HUES6 (cell line): ENCODE results near the gene ARHGEF4.

Experiments used
- H3K27ac ChIP-seq: 2 replicates; pipeline ENCODE4 v1.7.0; 2013; ENCODE audit warnings: low read depth, mild to moderate bottlenecking, low read length, inconsistent platforms
- H3K27me3 ChIP-seq: 2 replicates; pipeline ENCODE4 v1.6.1; 2013; ENCODE audit warnings: low read length; ENCODE audit not compliant: control insufficient read depth, insufficient read depth
- H3K36me3 ChIP-seq: 2 replicates; pipeline ENCODE4 v1.6.1; 2013; ENCODE audit warnings: low read length; ENCODE audit not compliant: control insufficient read depth, insufficient read depth
- H3K4me1 ChIP-seq: 2 replicates; pipeline ENCODE4 v1.6.1; 2013; ENCODE audit warnings: low read length; ENCODE audit not compliant: control insufficient read depth, insufficient read depth
- H3K4me3 ChIP-seq: 2 replicates; pipeline ENCODE4 v1.5.1; 2013; ENCODE audit warnings: low read depth, low read length
- H3K9ac ChIP-seq: one replicate; pipeline ENCODE4 v1.6.1; 2013; ENCODE audit warnings: mild to moderate bottlenecking, low read length
- H3K9me3 ChIP-seq: 2 replicates; pipeline ENCODE4 v1.6.1; 2013; ENCODE audit warnings: low read depth, low read length; ENCODE audit not compliant: control insufficient read depth, insufficient read depth

Gene ARHGEF4

GRCh38 chr2:130878316-130878715, 41.6 kb downstream of the ARHGEF4 start:
- Histone ChIP-seq H3K4me1 (no peaks in the 10 kb centered on the region), H3K27me3 (no peaks in the 10 kb centered on the region), H3K9me3 (0 out of 2 replicates have a peak, but pooled peaks cover 3% of the 10 kb centered on the region), H3K36me3 (no peaks in the 10 kb centered on the region), H3K9ac (no peak overlapping the region), H3K4me3 (no peak overlapping the region), H3K27ac (no peak overlapping the region)

- Histone ChIP-seq H3K36me3 (no peaks in the 10 kb centered on the region), H3K9ac (no peak overlapping the region), H3K4me1 (no peaks in the 10 kb centered on the region), H3K9me3 (0 out of 2 replicates have a peak, but pooled peaks cover 3% of the 10 kb centered on the region), H3K27me3 (no peaks in the 10 kb centered on the region), H3K27ac (no peak overlapping the region), H3K4me3 (no peak overlapping the region)
Measured at GRCh38 chr2:130878933-130879332, 42.2 kb downstream of the ARHGEF4 start.

GRCh38 chr2:130882111-130882690, 45.5 kb downstream of the ARHGEF4 start:
- Histone ChIP-seq H3K27ac (no peak overlapping the region), H3K36me3 (no peaks in the 10 kb centered on the region), H3K9me3 (no peaks in the 10 kb centered on the region), H3K4me1 (no peaks in the 10 kb centered on the region), H3K4me3 (no peak overlapping the region), H3K27me3 (no peaks in the 10 kb centered on the region), H3K9ac (no peak overlapping the region)

GRCh38 chr2:130882991-130883390, 46.3 kb downstream of the ARHGEF4 start:
- no peak overlapping the region for H3K4me3 ChIP-seq
- H3K36me3 ChIP-seq: no peaks in the 10 kb centered on the region
- no peaks in the 10 kb centered on the region for H3K27me3 ChIP-seq

GRCh38 chr2:130883496-130883895, 46.8 kb downstream of the ARHGEF4 start:
- Histone ChIP-seq H3K4me3 (no peak overlapping the region), H3K4me1 (no peaks in the 10 kb centered on the region), H3K9ac (no peak overlapping the region), H3K27me3 (no peaks in the 10 kb centered on the region), H3K9me3 (no peaks in the 10 kb centered on the region), H3K27ac (no peak overlapping the region), H3K36me3 (no peaks in the 10 kb centered on the region)

More at GRCh38 chr2:130882991-130883390, 46.3 kb downstream of the ARHGEF4 start:
- Histone ChIP-seq H3K4me1 (no peaks in the 10 kb centered on the region), H3K27ac (no peak overlapping the region), H3K9ac (no peak overlapping the region), H3K9me3 (no peaks in the 10 kb centered on the region)

- H3K9me3 ChIP-seq: no peaks in the 10 kb centered on the region
- no peaks in the 10 kb centered on the region for H3K36me3 ChIP-seq
- H3K4me1 ChIP-seq: no peaks in the 10 kb centered on the region
- H3K4me3 ChIP-seq: no peak overlapping the region
- H3K27ac ChIP-seq: no peak overlapping the region
- H3K27me3 ChIP-seq: no peaks in the 10 kb centered on the region
- no peak overlapping the region for H3K9ac ChIP-seq
Measured at GRCh38 chr2:130884013-130884412, 47.3 kb downstream of the ARHGEF4 start.

GRCh38 chr2:130884503-130884902, 47.8 kb downstream of the ARHGEF4 start:
- no peak overlapping the region for H3K4me3 ChIP-seq
- H3K4me1 ChIP-seq: no peaks in the 10 kb centered on the region
- no peak overlapping the region for H3K9ac ChIP-seq

GRCh38 chr2:130887643-130888042, 50.9 kb downstream of the ARHGEF4 start:
- no peak overlapping the region for H3K27ac ChIP-seq
- H3K9ac ChIP-seq: no peak overlapping the region
- no peaks in the 10 kb centered on the region for H3K36me3 ChIP-seq
- no peaks in the 10 kb centered on the region for H3K4me1 ChIP-seq
- H3K9me3 ChIP-seq: no peaks in the 10 kb centered on the region
- H3K27me3 ChIP-seq: no peaks in the 10 kb centered on the region
- H3K4me3 ChIP-seq: no peak overlapping the region

More at GRCh38 chr2:130884503-130884902, 47.8 kb downstream of the ARHGEF4 start:
- no peaks in the 10 kb centered on the region for H3K36me3 ChIP-seq
- H3K9me3 ChIP-seq: no peaks in the 10 kb centered on the region
- H3K27ac ChIP-seq: no peak overlapping the region
- no peaks in the 10 kb centered on the region for H3K27me3 ChIP-seq

GRCh38 chr2:130890941-130891669, 54.4 kb downstream of the ARHGEF4 start:
- Histone ChIP-seq H3K4me3 (no peak overlapping the region), H3K9me3 (0 out of 2 replicates have a peak, but pooled peaks cover 4% of the 10 kb centered on the region), H3K9ac (no peak overlapping the region), H3K27me3 (no peaks in the 10 kb centered on the region), H3K36me3 (no peaks in the 10 kb centered on the region), H3K27ac (no peak overlapping the region), H3K4me1 (no peaks in the 10 kb centered on the region)

GRCh38 chr2:130891966-130892365, 55.3 kb downstream of the ARHGEF4 start:
- peaks cover 8% of the 10 kb centered on the region for H3K4me1 ChIP-seq
- no peak overlapping the region for H3K27ac ChIP-seq
- no peak overlapping the region for H3K9ac ChIP-seq
- 0 out of 2 replicates have a peak, but pooled peaks cover 4% of the 10 kb centered on the region for H3K9me3 ChIP-seq
- H3K36me3 ChIP-seq: no peaks in the 10 kb centered on the region
- H3K4me3 ChIP-seq: no peak overlapping the region
- no peaks in the 10 kb centered on the region for H3K27me3 ChIP-seq
